K562 (cell line): Measurements from ENCODE around the gene CD300LD. TPM values are rescaled to one million over a fixed set of nuclear protein-coding genes. Genes with fewer than 3 reads are reported as not detected.
"Not testable (repeated sequence)": the region's sequence is repeated elsewhere in the genome, so short reads cannot be mapped to it uniquely, and the experiment has no call there.

Experiments used
- ATAC-seq: fragments of 200-7000 bp; cut with Tn5 transposase; 3 replicates; pipeline ENCODE4 v1.9.1; 2020; ENCODE audit warnings: moderate library complexity
- BruUV-seq: library from RNA; stranded (reverse); fragments of 400-500 nt; replicated peaks from 2 replicates; lab custom pipeline; 2021; lab: Mats Ljungman, UMichigan
- CTCF ChIA-PET: fragments of 300-600 bp; formaldehyde crosslinking; extraction: SDS; loops from one replicate; lab custom pipeline; 2021; ENCODE audit warnings: low intra/inter-chr PET ratio; lab: Yijun Ruan, JAX
- POLR2A ChIA-PET: fragments of 300-600, 350-650 bp; sonication (Branson Sonifier 250); formaldehyde crosslinking; extraction: SDS; loops from one replicate; lab custom pipeline; 2021; ENCODE audit warnings: antibody characterized with exemption, inconsistent platforms; lab: Yijun Ruan, JAX
- DNase-seq, 4 experiments: peaks; one replicate each; pipeline versions ENCODE4 v3.0.0 to v3.0.0-alpha.2; 2011 to 2018; ENCODE audit warnings: low spot score in 3 of 4, mixed read lengths in 3 of 4; ENCODE audit errors: extremely low read depth in 1 of 4
- FAIRE-seq: peaks from 2 replicates; lab custom pipeline; 2011; peaks lifted over from hg19 to GRCh38; lab: Jason Lieb, UNC
- H2AFZ ChIP-seq: 2 replicates; pipeline ENCODE4 v1.6.0; 2011; ENCODE audit warnings: low read depth, low read length, control low read depth, inconsistent platforms
- H3K27ac ChIP-seq: fragments of 200-600 bp; 3 replicates; pipeline ENCODE4 v1.8.0; 2011; ENCODE audit warnings: low read depth, mild to moderate bottlenecking, control low read depth, inconsistent platforms, low read length, moderate library complexity, mixed read lengths; ENCODE audit errors: extremely low read depth
- H3K27me3 ChIP-seq, 2 experiments: fragments of 300-600 bp in 1 of 2; 2 replicates in 1 of 2; 3 replicates in 1 of 2; pipeline versions ENCODE4 v1.6.0 to v1.8.0; 2011; ENCODE audit warnings: inconsistent platforms in 2 of 2, low read length in 2 of 2, mild to moderate bottlenecking in 1 of 2, mixed read lengths in 1 of 2, moderate library complexity in 1 of 2; ENCODE audit not compliant: control insufficient read depth in 2 of 2, insufficient read depth in 2 of 2
- H3K36me3 ChIP-seq: fragments of 300-600 bp; 3 replicates; pipeline ENCODE4 v1.8.0; 2011; ENCODE audit warnings: mild to moderate bottlenecking, low read length, inconsistent platforms; ENCODE audit not compliant: control insufficient read depth, insufficient read depth
- H3K4me1 ChIP-seq, 2 experiments: fragments of 200-600 bp in 1 of 2; replicated peaks in 1 of 2; 2 replicates in 1 of 2; 3 replicates in 1 of 2; pipeline versions ENCODE4 v1.5.1 to v1.8.0; 2011; ENCODE audit warnings: inconsistent platforms in 2 of 2, low read length in 2 of 2, mild to moderate bottlenecking in 1 of 2, mixed read lengths in 1 of 2, moderate library complexity in 1 of 2; ENCODE audit not compliant: control insufficient read depth in 2 of 2, insufficient read depth in 2 of 2
- H3K4me2 ChIP-seq: 2 replicates; pipeline ENCODE4 v1.6.1; 2011; ENCODE audit warnings: low read length, control low read depth, inconsistent platforms, mixed read lengths; ENCODE audit not compliant: insufficient read depth
- H3K4me3 ChIP-seq: fragments of 200-600 bp; sonication (generic), shearing (Covaris generic); 2 replicates; pipeline ENCODE4 v1.5.1; 2016; ENCODE audit warnings: control low read depth, inconsistent platforms
- H3K79me2 ChIP-seq: fragments of 200-600 bp; 3 replicates; pipeline ENCODE4 v1.8.0; 2011; ENCODE audit warnings: low read length, inconsistent platforms; ENCODE audit not compliant: control insufficient read depth, insufficient read depth
- H3K9ac ChIP-seq, 2 experiments: 2 replicates each; pipeline versions ENCODE4 v1.6.0 to v1.6.1; 2011; ENCODE audit warnings: low read depth in 2 of 2, low read length in 2 of 2, control low read depth in 1 of 2, inconsistent platforms in 1 of 2, mild to moderate bottlenecking in 1 of 2, mixed read lengths in 1 of 2; ENCODE audit not compliant: insufficient read depth in 1 of 2
- H3K9me1 ChIP-seq: one replicate; pipeline ENCODE4 v1.6.0; 2011; ENCODE audit warnings: inconsistent platforms, mild to moderate bottlenecking, low read length, moderate library complexity; ENCODE audit not compliant: control insufficient read depth, insufficient read depth
- H3K9me3 ChIP-seq: replicated peaks from 2 replicates; pipeline ENCODE4 v1.5.1; 2011; ENCODE audit warnings: low read depth, low read length, inconsistent platforms; ENCODE audit not compliant: control insufficient read depth, insufficient read depth
- H4K20me1 ChIP-seq: replicated peaks from 2 replicates; pipeline ENCODE4 v1.6.1; 2011; ENCODE audit warnings: low read length, inconsistent platforms, mixed read lengths; ENCODE audit not compliant: control insufficient read depth, insufficient read depth
- C11orf30 ChIP-seq: fragments of 450-650 bp; IDR thresholded peaks from 2 replicates; pipeline ENCODE4 v1.6.1; 2016; ENCODE audit warnings: low read depth, mild to moderate bottlenecking
- EP300 ChIP-seq: IDR thresholded peaks from 2 replicates; pipeline ENCODE4 v1.6.1; 2012; ENCODE audit warnings: low read length, improper control_type of control experiment
- HBP1 ChIP-seq: fragments of 450-650 bp; formaldehyde crosslinking; IDR thresholded peaks from 2 replicates; pipeline ENCODE4 v1.4.0; 2022; ENCODE audit warnings: missing genetic modification characterization
- HNRNPK ChIP-seq: fragments of 200-400 bp; formaldehyde crosslinking; IDR thresholded peaks from one replicate; pipeline ENCODE4 v1.6.1; 2018; ENCODE audit warnings: mild to moderate bottlenecking, low read depth, low read length; ENCODE audit not compliant: poor library complexity, severe bottlenecking
- KDM5B ChIP-seq: fragments of 200-600 bp; sonication (generic); IDR thresholded peaks from 2 replicates; pipeline ENCODE4 v1.6.1; 2012; ENCODE audit warnings: low read depth, mild to moderate bottlenecking, moderate library complexity, low read length, control low read depth, inconsistent platforms; ENCODE audit not compliant: insufficient replicate concordance
- KHSRP ChIP-seq: fragments of 450-650 bp; IDR thresholded peaks from 2 replicates; pipeline ENCODE4 v1.6.1; 2017
- NONO ChIP-seq, 2 experiments: fragments of 200-400 bp in 1 of 2; fragments of 450-650 bp in 1 of 2; formaldehyde crosslinking in 1 of 2; IDR thresholded peaks; 2 replicates each; pipeline ENCODE4 v1.6.1; 2017; ENCODE audit warnings: low read depth in 2 of 2, mild to moderate bottlenecking in 2 of 2, moderate library complexity in 2 of 2, low read length in 1 of 2
- NR2C1 ChIP-seq, 2 experiments: fragments of 450-650 bp; IDR thresholded peaks; 2 replicates each; pipeline ENCODE4 v1.6.1; 2017; ENCODE audit warnings: mild to moderate bottlenecking in 2 of 2, antibody characterized with exemption in 1 of 2, inconsistent platforms in 1 of 2, missing compliant biosample characterization in 1 of 2, missing genetic modification characterization in 1 of 2
- RAD51 ChIP-seq: fragments of 450-650 bp; IDR thresholded peaks from 2 replicates; pipeline ENCODE4 v1.7.1; 2016; ENCODE audit warnings: low read depth, mild to moderate bottlenecking, borderline replicate concordance
- RBM22 ChIP-seq: fragments of 200-400 bp; formaldehyde crosslinking; IDR thresholded peaks from 2 replicates; pipeline ENCODE4 v1.6.1; 2018; ENCODE audit warnings: low read length, low read depth; ENCODE audit not compliant: poor library complexity, severe bottlenecking
- ZC3H8 ChIP-seq: fragments of 450-650 bp; IDR thresholded peaks from 2 replicates; pipeline ENCODE4 v1.6.1; 2017
- ZNF124 ChIP-seq: sonication (generic); formaldehyde crosslinking; IDR thresholded peaks from 2 replicates; pipeline ENCODE4 v1.8.1; 2022; ENCODE audit warnings: missing genetic modification reagents
- ZNF408 ChIP-seq: fragments of 250-450 bp; sonication (Bioruptor Pico); IDR thresholded peaks from 2 replicates; pipeline ENCODE4 v1.4.0; 2020; ENCODE audit warnings: low read depth, mild to moderate bottlenecking, moderate library complexity
- ZNF583 ChIP-seq: fragments of 250-450 bp; sonication (Bioruptor Pico); IDR thresholded peaks from 2 replicates; pipeline ENCODE4 v1.4.0; 2020
- WGBS: fragments of 100-300 bp; shearing (Covaris generic); methylation state at CpG from one replicate; pipeline ENCODE4 v1.1.6; 2016; ENCODE audit warnings: low coverage, mixed read lengths; ENCODE audit not compliant: insufficient coverage; ENCODE audit errors: missing lambda C conversion rate; 5-methylcytosine and 5-hydroxymethylcytosine counted together
- in situ Hi-C: fragments of 300-500 bp; cut with MboI; formaldehyde crosslinking; loops from 4 replicates; pipeline ENCODE4 v1.15.0; 2018; ENCODE audit warnings: inconsistent platforms, mixed read lengths
- intact Hi-C: fragments of 100-400 bp; cut with micrococcal nuclease; formaldehyde crosslinking; loops from 2 replicates; pipeline ENCODE4 v1.14.2; 2022
- polyA plus RNA-seq, 8 experiments: library from polyadenylated mRNA; depleted of rRNA in 4 of 8; stranded (reverse) in 5 of 8; unstranded in 3 of 8; fragments of >200 nt; fragmentation: Nextera tagmentation in 2 of 8; fragmentation: Illumina TruSeq in 1 of 8; extraction: Ambion mirVana in 2 of 8; extraction: Trizol in 1 of 8; gene quantifications; 2 replicates each; pipeline versions ENCODE4 v1.2.1 to v1.2.3, GENCODE V29; 2011 to 2014; ENCODE audit warnings: inconsistent platforms in 1 of 8, missing spikeins in 1 of 8
- total RNA-seq, 7 experiments: library from RNA; depleted of rRNA in 6 of 7; stranded (reverse); fragments of >200 nt in 6 of 7; fragmentation: Illumina TruSeq in 2 of 7; extraction: Trizol in 2 of 7; gene quantifications; 2 replicates each; pipeline versions ENCODE4 v1.2.1 to v1.2.3, GENCODE V29; 2011 to 2021; ENCODE audit warnings: low replicate concordance in 1 of 7

CD300LD gene
- total and polyA plus RNA-seq, 9 of the 15 experiments (the other 6 are each of a cell fraction or from before 2014, with no cell fraction given), result not detected

GRCh38 chr17:74630251-74630650 is 38.2 kb upstream of the CD300LD start:
- H3K9me1 ChIP-seq, H3K9ac ChIP-seq, H3K27ac ChIP-seq, H3K4me3 ChIP-seq, CTCF ChIA-PET, intact Hi-C loops, H3K36me3 ChIP-seq, BruUV-seq, H4K20me1 ChIP-seq, FAIRE-seq, H3K4me1 ChIP-seq, POLR2A ChIA-PET, H3K9me3 ChIP-seq, DNase-seq, H3K79me2 ChIP-seq, ATAC-seq, H3K4me2 ChIP-seq, in situ Hi-C loops, H2AFZ ChIP-seq: not testable (repeated sequence)
- under 1% methylated on average over 14 of the region's 14 CpGs for WGBS
- peaks cover 11 to 35% of the 10 kb centered on the region in 2 experiments; a peak in 3 of 5 replicates for H3K27me3 ChIP-seq

- DNase-seq (no peak), FAIRE-seq (no peak), ATAC-seq (no peak)
- Histone ChIP-seq H4K20me1 (no peaks in the 10 kb centered on the region), H3K79me2 (no peaks in the 10 kb centered on the region), H3K27me3 (peaks cover 0 to 5% of the 10 kb centered on the region in 2 experiments; a peak in 1 of 5 replicates), H3K9ac (no peak overlapping the region), H3K27ac (no peak overlapping the region), H3K4me2 (no peak overlapping the region), H3K4me3 (no peak overlapping the region), H3K4me1 (no peaks in the 10 kb centered on the region), H3K9me3 (no peaks in the 10 kb centered on the region), H3K9me1 (no peaks in the 10 kb centered on the region), H2AFZ (no peak overlapping the region)
- 0% methylated on average over 3 of the region's 3 CpGs for WGBS
- POLR2A ChIA-PET, result interaction anchor here (1.2 kb wide), 1 partner anchor 8 kb away, joined by 4 read pairs; no protein-coding TSS in a partner anchor
- BruUV-seq, result no TSS peak
- intact Hi-C loops (no loop called here), in situ Hi-C loops (no loop called here)
- CTCF ChIA-PET, result no interaction called here
- no peak for TF ChIP-seq HBP1 (CRISPR knock-in tag)
- no peak for TF ChIP-seq ZNF124 (CRISPR knock-in tag)
- TF ChIP-seq ZNF408 (CRISPR knock-in tag), result no peak
- TF ChIP-seq KHSRP, result no peak
- TF ChIP-seq C11orf30, result no peak
- TF ChIP-seq EP300, result no peak
- no peak for TF ChIP-seq RBM22
- TF ChIP-seq KDM5B, result no peak
- no peak for TF ChIP-seq ZC3H8
- no peak for TF ChIP-seq ZNF583 (CRISPR knock-in tag)
- TF ChIP-seq NONO (IDR thresholded peaks at IDR 0.05; ENCODE audit: low read depth in 2 of 2, low read length in 1 of 2), result no peak
- TF ChIP-seq NR2C1 (IDR thresholded peaks at IDR 0.05), result no peak
- no peak for TF ChIP-seq NR2C1 (tag; IDR thresholded peaks at IDR 0.05)
- TF ChIP-seq HNRNPK, result no peak
- TF ChIP-seq RAD51, result no peak
- TF ChIP-seq, all 486 proteins: peak for 0
- H3K36me3 ChIP-seq, result no peaks in the 10 kb centered on the region
Measured at GRCh38 chr17:74625661-74626060, 33.6 kb upstream of the CD300LD start.
